Measurements from ENCODE around the gene MUC6.

MUC6 gene

GRCh38 chr11:973237-973636 lies 63.3 kb downstream of the MUC6 start:
- no peaks in the 10 kb centered on the region for H3K27me3 Mint-ChIP-seq
- H3K27ac Mint-ChIP-seq: no peak overlapping the region
- H3K9me3 Mint-ChIP-seq (ENCODE audit: low read depth): no peaks in the 10 kb centered on the region
- H3K4me1 Mint-ChIP-seq (ENCODE audit: low read depth): peaks cover 25% of the 10 kb centered on the region
- peaks cover 3% of the 10 kb centered on the region for H3K36me3 Mint-ChIP-seq
- no peak overlapping the region for H3K4me3 Mint-ChIP-seq

DNA sequence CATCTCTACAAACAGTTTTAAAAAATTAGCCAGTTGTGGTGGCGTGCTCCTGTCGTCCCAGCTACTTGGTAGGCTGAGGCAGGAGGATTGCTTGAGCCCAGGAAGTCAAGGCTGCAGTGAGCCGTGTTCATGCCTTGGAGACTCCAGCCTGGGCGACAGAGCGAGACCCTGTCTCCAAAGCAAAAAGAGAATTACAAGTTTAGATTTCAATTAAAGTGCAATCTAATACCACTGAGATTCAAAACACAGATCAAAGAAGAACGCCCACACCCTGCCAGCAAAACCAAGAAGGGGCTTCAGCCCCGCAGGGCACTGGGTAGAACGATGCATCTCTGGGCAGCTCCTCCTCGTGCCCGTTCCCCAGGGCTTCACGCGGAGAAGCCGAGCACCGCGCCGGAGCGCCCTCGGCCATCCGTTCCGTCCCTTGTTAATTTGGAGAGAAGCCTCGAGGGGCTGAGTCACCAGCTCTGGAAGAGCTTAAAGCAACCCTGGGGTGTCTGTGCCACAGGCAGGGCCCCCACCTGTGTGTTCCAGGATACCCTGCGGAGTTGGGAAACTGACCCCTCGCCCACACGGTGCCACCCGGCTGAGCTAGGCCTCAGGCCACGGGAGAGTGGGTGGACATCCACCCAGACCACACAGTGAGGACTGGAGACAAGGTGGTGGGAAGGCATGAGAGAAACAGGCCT lies 63.9 kb downstream of the MUC6 start:
- H3K27ac Mint-ChIP-seq: no peak overlapping the region
- no peaks in the 10 kb centered on the region for H3K27me3 Mint-ChIP-seq
- H3K9me3 Mint-ChIP-seq (ENCODE audit: low read depth): no peaks in the 10 kb centered on the region
- H3K4me3 Mint-ChIP-seq: no peak overlapping the region
- H3K4me1 Mint-ChIP-seq (ENCODE audit: low read depth): peaks cover 25% of the 10 kb centered on the region
- H3K36me3 Mint-ChIP-seq: peaks cover 3% of the 10 kb centered on the region

DNA sequence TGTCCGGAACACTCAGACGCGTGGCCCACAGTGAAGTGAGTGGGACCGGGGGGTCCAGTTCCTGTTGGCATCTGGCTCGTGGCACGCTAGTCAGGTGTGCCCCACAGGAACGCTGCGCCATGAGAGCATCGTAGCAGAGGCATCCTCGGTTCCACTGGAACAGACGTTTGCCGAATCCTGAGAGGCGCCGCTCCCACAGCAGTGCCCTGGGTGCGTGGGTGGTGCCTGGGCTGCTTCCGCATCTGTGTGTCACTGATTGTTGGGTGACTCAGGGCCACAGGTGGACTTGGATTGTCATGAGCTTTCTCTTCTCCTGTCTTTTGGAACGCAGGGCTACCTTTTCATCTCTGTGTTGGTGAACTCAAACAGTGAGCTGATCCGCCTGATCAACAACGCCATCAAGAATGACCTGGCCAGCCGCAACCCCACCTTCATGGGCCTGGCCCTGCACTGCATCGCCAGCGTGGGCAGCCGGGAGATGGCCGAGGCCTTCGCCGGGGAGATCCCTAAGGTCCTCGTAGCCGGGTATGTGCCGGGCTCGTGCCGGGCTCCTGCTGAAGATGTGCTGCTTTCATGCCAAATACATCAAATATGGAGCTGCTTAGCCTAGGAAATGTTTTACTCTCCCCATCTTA lies 64.7 kb downstream of the MUC6 start:
- H3K4me1 Mint-ChIP-seq (ENCODE audit: low read depth): peaks cover 25% of the 10 kb centered on the region

GRCh38 chr11:971092-971690 lies 65.3 kb downstream of the MUC6 start:
- peaks cover 3% of the 10 kb centered on the region for H3K36me3 Mint-ChIP-seq
- peak overlapping the region; percentile 77 for H3K27ac Mint-ChIP-seq
- H3K4me3 Mint-ChIP-seq: no peak overlapping the region
- no peaks in the 10 kb centered on the region for H3K9me3 Mint-ChIP-seq (ENCODE audit: low read depth)
- peaks cover 27% of the 10 kb centered on the region for H3K4me1 Mint-ChIP-seq (ENCODE audit: low read depth)
- H3K27me3 Mint-ChIP-seq: no peaks in the 10 kb centered on the region

More for the DNA sequence above, 64.7 kb downstream of the MUC6 start:
- Mint-ChIP-seq H3K9me3 (ENCODE audit: low read depth) (no peaks in the 10 kb centered on the region), H3K27ac (no peak overlapping the region), H3K27me3 (no peaks in the 10 kb centered on the region), H3K36me3 (peaks cover 3% of the 10 kb centered on the region), H3K4me3 (no peak overlapping the region)

DNA sequence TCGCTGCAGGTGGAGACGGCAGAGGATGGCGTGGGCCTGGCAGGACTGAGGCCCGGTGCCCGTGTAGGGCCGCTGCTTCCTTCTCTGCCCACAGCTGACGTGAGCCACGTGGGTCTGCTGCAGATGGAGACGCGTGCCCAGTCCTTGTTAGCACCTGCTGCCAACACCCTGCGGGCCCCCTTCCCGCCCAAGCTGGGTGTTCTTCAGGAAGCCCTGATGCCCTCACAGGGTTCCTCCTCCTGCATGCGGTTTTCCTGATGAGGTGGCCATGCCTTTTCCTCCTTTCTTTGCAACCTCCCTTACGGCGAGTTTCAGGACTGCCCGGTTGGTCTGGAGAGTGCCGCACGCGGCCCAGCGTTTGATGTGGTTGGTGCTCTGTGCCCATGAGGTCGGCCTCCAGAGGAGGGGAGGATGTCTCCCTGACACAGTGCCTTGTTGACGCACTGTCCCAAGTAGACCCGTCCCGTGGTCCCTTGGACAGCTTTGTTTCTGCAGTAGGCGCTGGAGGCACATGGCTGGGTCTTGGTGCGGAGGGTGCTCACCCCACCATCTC lies 66.1 kb downstream of the MUC6 start:
- H3K36me3 Mint-ChIP-seq: peaks cover 5% of the 10 kb centered on the region
- H3K4me3 Mint-ChIP-seq: peak overlapping the region; percentile 4

GRCh38 chr11:969651-970205 lies 66.8 kb downstream of the MUC6 start:
- no peaks in the 10 kb centered on the region for H3K27me3 Mint-ChIP-seq
- peak overlapping the region; percentile 4 for H3K4me3 Mint-ChIP-seq
- H3K4me1 Mint-ChIP-seq (ENCODE audit: low read depth): peaks cover 26% of the 10 kb centered on the region
- peak overlapping the region; percentile 64 for H3K27ac Mint-ChIP-seq
- no peaks in the 10 kb centered on the region for H3K9me3 Mint-ChIP-seq (ENCODE audit: low read depth)
- H3K36me3 Mint-ChIP-seq: peaks cover 5% of the 10 kb centered on the region

More for the DNA sequence above, 66.1 kb downstream of the MUC6 start:
- Mint-ChIP-seq H3K9me3 (ENCODE audit: low read depth) (no peaks in the 10 kb centered on the region), H3K27ac (peak overlapping the region; percentile 77), H3K4me1 (ENCODE audit: low read depth) (peaks cover 25% of the 10 kb centered on the region), H3K27me3 (no peaks in the 10 kb centered on the region)

- no peaks in the 10 kb centered on the region for H3K27me3 Mint-ChIP-seq
- no peaks in the 10 kb centered on the region for H3K9me3 Mint-ChIP-seq (ENCODE audit: low read depth)
- H3K27ac Mint-ChIP-seq: no peak overlapping the region
- H3K36me3 Mint-ChIP-seq: peaks cover 8% of the 10 kb centered on the region
- H3K4me1 Mint-ChIP-seq (ENCODE audit: low read depth): peaks cover 25% of the 10 kb centered on the region
- H3K4me3 Mint-ChIP-seq: no peak overlapping the region
Measured at GRCh38 chr11:968822-969221, 67.7 kb downstream of the MUC6 start.

GRCh38 chr11:967995-968751 lies 68.3 kb downstream of the MUC6 start:
- Mint-ChIP-seq H3K36me3 (peaks cover 8% of the 10 kb centered on the region), H3K27ac (no peak overlapping the region), H3K27me3 (no peaks in the 10 kb centered on the region), H3K4me1 (ENCODE audit: low read depth) (peaks cover 25% of the 10 kb centered on the region), H3K9me3 (ENCODE audit: low read depth) (no peaks in the 10 kb centered on the region), H3K4me3 (no peak overlapping the region)

DNA sequence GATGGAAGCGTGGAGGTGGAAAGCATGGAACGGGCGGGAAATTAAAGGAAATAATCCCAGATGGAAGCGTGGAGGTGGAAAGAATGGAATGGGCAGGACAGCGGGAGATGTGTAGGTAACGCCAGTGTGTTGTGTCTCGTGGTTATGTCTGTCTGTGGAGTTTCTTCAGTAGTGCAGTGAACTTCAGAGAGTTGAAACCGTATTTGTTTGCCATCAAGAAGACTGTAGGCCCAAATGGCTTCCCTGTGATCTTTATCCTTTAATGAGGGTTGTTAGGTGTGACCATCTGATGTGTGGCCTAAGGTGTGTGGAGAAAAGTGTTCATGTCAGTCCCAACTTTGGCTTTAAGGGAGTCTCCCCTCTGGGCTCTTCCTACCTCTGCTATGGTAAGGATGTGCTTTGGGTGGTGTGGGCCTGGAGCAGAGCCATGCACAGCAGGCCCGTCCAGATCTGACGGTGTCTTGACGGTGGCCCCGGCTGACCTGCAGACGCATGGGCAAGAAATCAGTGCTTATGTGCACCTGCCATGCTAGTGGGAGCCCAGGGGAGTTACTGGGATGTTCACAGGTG lies 71.2 kb downstream of the MUC6 start:
- no peaks in the 10 kb centered on the region for H3K27me3 Mint-ChIP-seq
- peaks cover 8% of the 10 kb centered on the region for H3K36me3 Mint-ChIP-seq
- no peak overlapping the region for H3K4me3 Mint-ChIP-seq
- H3K4me1 Mint-ChIP-seq (ENCODE audit: low read depth): peaks cover 20% of the 10 kb centered on the region
- no peak overlapping the region for H3K27ac Mint-ChIP-seq
- H3K9me3 Mint-ChIP-seq (ENCODE audit: low read depth): no peaks in the 10 kb centered on the region

- Mint-ChIP-seq H3K9me3 (ENCODE audit: low read depth) (no peaks in the 10 kb centered on the region), H3K36me3 (peaks cover 5% of the 10 kb centered on the region), H3K27ac (no peak overlapping the region), H3K27me3 (no peaks in the 10 kb centered on the region), H3K4me3 (no peak overlapping the region), H3K4me1 (ENCODE audit: low read depth) (peaks cover 13% of the 10 kb centered on the region)
Measured at GRCh38 chr11:963852-964251, 72.7 kb downstream of the MUC6 start.
